Heart left ventricle (tissue), 16 donors: ENCODE measurements around the gene HUNK. TPM values are rescaled to one million over a fixed set of nuclear protein-coding genes. Genes with fewer than 3 reads are reported as not detected.

Experiments
- ATAC-seq, 4 donors: fragments of 200-7000 bp; cut with Tn5 transposase; one replicate each; pipeline ENCODE4 v1.9.1; 2020 to 2022; ENCODE audit warnings: moderate library complexity in 4 of 4, mild to moderate bottlenecking in 3 of 4, moderate number of reproducible peaks in 1 of 4
- DNase-seq, 5 donors: peaks; one replicate each; pipeline ENCODE4 v3.0.0-alpha.2; 2020
- H3K27ac ChIP-seq, 12 donors: fragments of 200-600 bp; sonication (generic) in 4 of 12; one replicate each; pipeline versions ENCODE4 v1.5.0 to v1.8.0; 2016 to 2022; ENCODE audit warnings: mild to moderate bottlenecking in 2 of 12
- H3K27me3 ChIP-seq, 9 donors: fragments of 200-600 bp; sonication (generic) in 2 of 9; one replicate each; pipeline versions ENCODE4 v1.5.1 to v1.8.0; 2016 to 2022; ENCODE audit warnings: mild to moderate bottlenecking in 3 of 9
- H3K36me3 ChIP-seq, 9 donors: fragments of 200-600 bp; sonication (generic) in 2 of 9; one replicate each; pipeline versions ENCODE4 v1.5.0 to v1.8.0; 2018 to 2022; ENCODE audit warnings: mild to moderate bottlenecking in 2 of 9
- H3K4me1 ChIP-seq, 12 donors: fragments of 200-600 bp; sonication (generic) in 4 of 12; one replicate each; pipeline versions ENCODE4 v1.5.0 to v1.8.0; 2016 to 2022; ENCODE audit warnings: mild to moderate bottlenecking in 3 of 12
- H3K4me3 ChIP-seq, 12 donors: fragments of 200-600 bp; sonication (generic) in 4 of 12; one replicate each; pipeline versions ENCODE4 v1.5.0 to v1.8.0; 2017 to 2022; ENCODE audit warnings: mild to moderate bottlenecking in 9 of 12, moderate library complexity in 4 of 12
- H3K9me3 ChIP-seq, 12 donors: fragments of 200-600 bp; sonication (generic) in 4 of 12; one replicate each; pipeline versions ENCODE4 v1.5.0 to v1.8.0; 2016 to 2022; ENCODE audit warnings: mild to moderate bottlenecking in 1 of 12
- POLR2A ChIP-seq, 2 donors: fragments of 450-650 bp; IDR thresholded peaks; one replicate each; pipeline ENCODE4 v1.6.1; 2017; ENCODE audit warnings: antibody characterized with exemption in 2 of 2, mild to moderate bottlenecking in 2 of 2, moderate library complexity in 2 of 2
- WGBS, 4 donors: extraction: QIAGEN DNeasy Blood & Tissue Kit in 2 of 4; methylation state at CpG; one replicate each; pipeline versions ENCODE4 v1.1.5 to v1.1.7; 2013 to 2018; 5-methylcytosine and 5-hydroxymethylcytosine counted together
- intact Hi-C, 10 donors: fragments of 100-400 bp; cut with DNase I; formaldehyde crosslinking; loops; one replicate each; pipeline versions ENCODE4 v1.11.1 to v1.14.2; 2022
- polyA plus RNA-seq, 2 donors: library from polyadenylated mRNA; stranded (reverse); fragments of 200-250 nt; gene quantifications; one replicate each; pipeline ENCODE4 v1.2.3, GENCODE V29; 2013
- total RNA-seq, 9 donors: library from RNA; depleted of rRNA in 2 of 9; stranded (reverse); fragments of >200 nt in 2 of 9; fragmentation: NEBNext Ultra II Directional in 3 of 9; extraction: Animal tissue kit (Norgen Biotek cat#: 25700) in 3 of 9; gene quantifications; one replicate each; pipeline versions ENCODE4 v1.1.0 to v1.2.4, GENCODE V29; 2016 to 2023
- TF ChIP-seq, protein P1 (sequence below), 12 donors: fragments of 200-600 bp; sonication (generic) in 4 of 12; IDR thresholded peaks; one replicate each; pipeline versions ENCODE4 v1.5.0 to v1.8.0; 2018 to 2022; ENCODE audit warnings: antibody characterized with exemption in 12 of 12, mild to moderate bottlenecking in 5 of 12
- donor health status: ischemic (EF 13 %, LVEDD 7.1; RV severe dilation, severe dysfunction).
- donor health status: healthy with polysubstance abuse.
- donor health status: DM: no; HTN: yes; CAD: no.
- donor health status: DM: no; HTN: no; CAD: no.
- donor health status: ischemic (EF 25% LVEDD 6.9; RV normal size, moderate dysfunction).
- donor health status: ischemic (EF 25% LVEDD 5.7; RV mildly dilated, moderate dysfunction).
- donor health status: healthy.
- donor health status: DM: yes; HTN: yes; CAD: no.
- donor health status: ischemic (EF 35%, LVEDD 5.7; RV mildly dilated, moderate dysfunction).
- donor health status: nonischemic (EF 11% LVEDD 7.7; RV severe dilation, severe dysfunction).
- donor health status: DM: yes; HTN: yes; CAD: no.
- donor health status: PGD.
- donor health status: ischemic (EF 29% LVEDD 5.4; RV normal size, mild dysfunction).
- donor health status: nonischemic (EF 23%, LVEDD 6.1; RV moderate dilation, normal function).

HUNK gene
- total and polyA plus RNA-seq, 11 donors: 0.02 to 1.4 (median 0.22) TPM

GRCh38 chr21:31862078-31862477, 10.7 kb upstream of the HUNK start:
- Histone ChIP-seq H3K36me3 (no peaks in the 10 kb centered on the region), H3K9me3 (no peaks in the 10 kb centered on the region), H3K27me3 (no peaks in the 10 kb centered on the region), H3K27ac (no peak overlapping the region), H3K4me1 (peaks cover 0 to 11% (median 4%) of the 10 kb centered on the region in 12 donors), H3K4me3 (no peak overlapping the region)
- no peak for DNase-seq
- WGBS, 4 donors: 80 to 90% (median 84%) methylated on average over 7 of the region's 7 CpGs
- no peak for TF ChIP-seq POLR2A (IDR thresholded peaks at IDR 0.05)
- TF ChIP-seq, protein P1, sequence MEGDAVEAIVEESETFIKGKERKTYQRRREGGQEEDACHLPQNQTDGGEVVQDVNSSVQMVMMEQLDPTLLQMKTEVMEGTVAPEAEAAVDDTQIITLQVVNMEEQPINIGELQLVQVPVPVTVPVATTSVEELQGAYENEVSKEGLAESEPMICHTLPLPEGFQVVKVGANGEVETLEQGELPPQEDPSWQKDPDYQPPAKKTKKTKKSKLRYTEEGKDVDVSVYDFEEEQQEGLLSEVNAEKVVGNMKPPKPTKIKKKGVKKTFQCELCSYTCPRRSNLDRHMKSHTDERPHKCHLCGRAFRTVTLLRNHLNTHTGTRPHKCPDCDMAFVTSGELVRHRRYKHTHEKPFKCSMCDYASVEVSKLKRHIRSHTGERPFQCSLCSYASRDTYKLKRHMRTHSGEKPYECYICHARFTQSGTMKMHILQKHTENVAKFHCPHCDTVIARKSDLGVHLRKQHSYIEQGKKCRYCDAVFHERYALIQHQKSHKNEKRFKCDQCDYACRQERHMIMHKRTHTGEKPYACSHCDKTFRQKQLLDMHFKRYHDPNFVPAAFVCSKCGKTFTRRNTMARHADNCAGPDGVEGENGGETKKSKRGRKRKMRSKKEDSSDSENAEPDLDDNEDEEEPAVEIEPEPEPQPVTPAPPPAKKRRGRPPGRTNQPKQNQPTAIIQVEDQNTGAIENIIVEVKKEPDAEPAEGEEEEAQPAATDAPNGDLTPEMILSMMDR (IDR thresholded peaks at IDR 0.05): no peak
- ATAC-seq: no peak
- intact Hi-C loops: loop anchor here in 6 of 10 donors (5.0 to 10.0 kb wide), 5 partner anchors 75 to 743 kb away; no protein-coding TSS in a partner anchor

DNA sequence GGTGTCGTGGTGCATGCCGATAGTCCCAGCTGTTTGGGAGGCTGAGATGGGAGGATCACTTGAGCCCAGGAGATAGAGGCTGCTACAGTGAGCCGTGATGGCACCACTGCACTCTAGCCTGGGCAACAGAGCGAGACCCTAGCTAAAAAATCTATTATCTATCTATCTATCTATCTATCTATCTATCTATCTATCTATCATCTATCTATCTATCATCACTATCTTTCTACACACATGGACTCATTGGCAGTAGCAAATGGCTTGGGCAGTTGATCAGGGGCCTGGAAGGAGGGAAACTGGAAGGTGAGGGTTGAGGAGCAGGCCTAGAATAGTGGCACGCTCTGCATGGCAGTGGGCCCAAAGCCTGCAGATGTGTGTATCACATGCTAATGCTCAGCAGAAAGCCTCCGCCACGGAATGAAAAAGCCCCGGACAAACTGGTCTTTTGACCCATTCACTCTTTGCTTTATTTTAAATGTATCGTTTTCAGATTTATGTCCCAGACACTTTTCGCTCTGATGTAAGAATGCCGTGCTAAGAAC, 7.3 kb upstream of the HUNK start:
- no peak for TF ChIP-seq POLR2A (IDR thresholded peaks at IDR 0.05)
- TF ChIP-seq, protein P1 (IDR thresholded peaks at IDR 0.05): no peak
- peak in 1 of 4 donors; percentile 53 for ATAC-seq
- H3K36me3 ChIP-seq: no peaks in the 10 kb centered on the region
- H3K4me1 ChIP-seq: peaks cover 0 to 9% (median 4%) of the 10 kb centered on the region in 12 donors
- 67 to 76% (median 73%) methylated on average over 11 of the region's 11 CpGs for WGBS, 4 donors
- no peak overlapping the region for H3K4me3 ChIP-seq
- no peak overlapping the region for H3K27ac ChIP-seq
- peak in 1 of 5 donors; percentile 49 for DNase-seq
- H3K27me3 ChIP-seq: peaks cover 0 to 13% (median 0%) of the 10 kb centered on the region in 9 donors
- H3K9me3 ChIP-seq: no peaks in the 10 kb centered on the region
- intact Hi-C loops: loop anchor here in 8 of 10 donors (5.0 to 10.0 kb wide), 7 partner anchors 78 to 739 kb away; no protein-coding TSS in a partner anchor

- intact Hi-C loops: loop anchor here (1.0 to 10.0 kb wide), 10 partner anchors 79 to 739 kb away; no protein-coding TSS in a partner anchor
- Histone ChIP-seq H3K4me1 (peaks cover 0 to 9% (median 4%) of the 10 kb centered on the region in 12 donors), H3K36me3 (no peaks in the 10 kb centered on the region), H3K27ac (no peak overlapping the region), H3K9me3 (no peaks in the 10 kb centered on the region), H3K27me3 (peaks cover 0 to 17% (median 0%) of the 10 kb centered on the region in 9 donors), H3K4me3 (no peak overlapping the region)
- ATAC-seq: peak; percentile 92 to 96 (median 94)
- TF ChIP-seq POLR2A (IDR thresholded peaks at IDR 0.05): no peak
- TF ChIP-seq, protein P1 (IDR thresholded peaks at IDR 0.05): peak; percentile 82 to 95 (median 91)
- DNase-seq: peak; percentile 84 to 91 (median 89)
- WGBS, 4 donors: 13 to 28% (median 16%) methylated on average over 8 to 15 of the region's 15 CpGs
These were observed 6.7 kb upstream of the HUNK start for GRCh38 chr21:31866077-31866511.

GRCh38 chr21:31869750-31870149, 3.1 kb upstream of the HUNK start:
- DNase-seq (no peak), ATAC-seq (no peak)
- intact Hi-C loops: loop anchor here in 8 of 10 donors (5.0 to 10.0 kb wide), 7 partner anchors 82 to 735 kb away; no protein-coding TSS in a partner anchor
- H3K27me3 ChIP-seq: peaks cover 0 to 52% (median 10%) of the 10 kb centered on the region in 9 donors
- WGBS, 4 donors: 68 to 72% (median 68%) methylated on average over 6 of the region's 6 CpGs
- TF ChIP-seq, protein P1 (IDR thresholded peaks at IDR 0.05): no peak
- no peak for TF ChIP-seq POLR2A (IDR thresholded peaks at IDR 0.05)
- H3K27ac ChIP-seq: no peak overlapping the region
- H3K4me1 ChIP-seq: peaks cover 0 to 36% (median 11%) of the 10 kb centered on the region in 12 donors
- H3K36me3 ChIP-seq: no peaks in the 10 kb centered on the region
- H3K9me3 ChIP-seq: no peaks in the 10 kb centered on the region
- H3K4me3 ChIP-seq: no peak overlapping the region
